ENCODE data around the gene PGA5.
"Not testable (repeated sequence)": the region's sequence is repeated elsewhere in the genome, so short reads cannot be mapped to it uniquely, and the experiment has no call there.

PGA5 gene

DNA sequence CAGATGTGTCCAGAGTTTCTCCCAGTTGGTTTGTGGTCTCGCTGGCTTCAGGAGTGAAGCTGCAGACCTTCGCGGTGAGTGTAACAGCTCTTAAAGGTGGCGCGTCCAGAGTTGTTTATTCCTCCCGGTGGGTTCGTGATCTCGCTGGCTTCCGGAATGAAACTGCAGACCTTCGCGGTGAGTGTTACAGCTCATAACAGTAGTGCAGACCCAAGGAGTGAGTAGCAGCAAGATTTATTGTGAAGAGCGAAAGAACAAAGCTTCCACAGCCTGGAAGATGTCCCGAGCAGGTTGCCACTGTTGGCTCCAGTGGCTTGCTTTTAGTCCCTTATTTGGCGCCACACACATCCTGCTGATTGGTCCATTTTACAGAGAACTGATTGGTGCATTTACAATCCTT is 39.5 kb upstream of the PGA5 start:
- TF ChIP-seq, protein P1, sequence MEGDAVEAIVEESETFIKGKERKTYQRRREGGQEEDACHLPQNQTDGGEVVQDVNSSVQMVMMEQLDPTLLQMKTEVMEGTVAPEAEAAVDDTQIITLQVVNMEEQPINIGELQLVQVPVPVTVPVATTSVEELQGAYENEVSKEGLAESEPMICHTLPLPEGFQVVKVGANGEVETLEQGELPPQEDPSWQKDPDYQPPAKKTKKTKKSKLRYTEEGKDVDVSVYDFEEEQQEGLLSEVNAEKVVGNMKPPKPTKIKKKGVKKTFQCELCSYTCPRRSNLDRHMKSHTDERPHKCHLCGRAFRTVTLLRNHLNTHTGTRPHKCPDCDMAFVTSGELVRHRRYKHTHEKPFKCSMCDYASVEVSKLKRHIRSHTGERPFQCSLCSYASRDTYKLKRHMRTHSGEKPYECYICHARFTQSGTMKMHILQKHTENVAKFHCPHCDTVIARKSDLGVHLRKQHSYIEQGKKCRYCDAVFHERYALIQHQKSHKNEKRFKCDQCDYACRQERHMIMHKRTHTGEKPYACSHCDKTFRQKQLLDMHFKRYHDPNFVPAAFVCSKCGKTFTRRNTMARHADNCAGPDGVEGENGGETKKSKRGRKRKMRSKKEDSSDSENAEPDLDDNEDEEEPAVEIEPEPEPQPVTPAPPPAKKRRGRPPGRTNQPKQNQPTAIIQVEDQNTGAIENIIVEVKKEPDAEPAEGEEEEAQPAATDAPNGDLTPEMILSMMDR (IDR thresholded peaks at IDR 0.05; ENCODE audit: borderline replicate concordance, control extremely low read depth, extremely low read depth, insufficient read depth, missing control alignments), result no peak

DNA sequence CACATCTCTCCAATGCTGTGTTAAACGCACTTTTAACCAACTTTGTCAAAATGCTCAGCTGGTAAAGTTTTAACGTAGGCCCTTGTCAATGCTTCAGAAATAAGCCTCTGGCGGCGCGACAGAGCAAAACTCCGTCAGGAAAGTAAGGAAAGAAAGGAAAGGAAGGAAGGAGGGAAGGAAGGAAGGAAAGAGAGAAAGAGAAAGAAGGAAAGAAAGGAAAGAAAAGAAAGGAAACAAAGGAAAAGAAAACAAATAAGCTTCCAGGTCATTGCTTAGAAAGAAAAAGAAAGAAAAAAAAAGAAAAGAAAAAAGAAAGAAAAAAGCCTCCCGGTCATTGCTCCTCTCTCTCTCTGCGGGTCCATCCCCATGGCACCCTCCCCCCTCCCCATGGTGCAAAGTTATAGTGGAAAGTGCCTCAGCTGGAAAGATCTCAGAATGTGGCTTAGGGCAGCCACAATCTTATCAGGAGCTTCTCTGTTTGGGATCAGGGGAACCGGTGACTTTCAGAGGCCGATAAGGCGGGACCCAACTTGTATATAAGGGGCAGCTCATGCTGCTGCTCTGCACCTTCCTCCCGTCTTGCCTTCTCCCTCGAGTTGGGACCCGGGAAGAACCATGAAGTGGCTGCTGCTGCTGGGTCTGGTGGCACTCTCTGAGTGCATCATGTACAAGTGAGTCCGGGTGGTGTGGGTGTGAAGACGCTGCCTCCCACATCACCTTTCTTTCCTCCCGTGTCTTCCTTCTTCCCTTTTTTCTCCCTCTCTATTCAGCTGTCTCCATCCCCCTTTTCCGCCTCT is 37.8 kb upstream of the PGA5 start, which contains the start of gene PGA3:
Gene PGA3 (plus strand): TSS at position 566 of the 797 bp plus-strand sequence. CDS start 50 bp downstream, at position 616.
- in situ Hi-C loops (cut with MboI; ENCODE audit: low sequenced_read_pairs, unreplicated experiment); DNase-seq (ENCODE audit: low spot score): not testable (repeated sequence)

More for the DNA sequence above, 39.5 kb upstream of the PGA5 start:
- no peak for DNase-seq (ENCODE audit: low spot score)
- in situ Hi-C loops (cut with MboI; ENCODE audit: low sequenced_read_pairs, unreplicated experiment), result no loop called here

DNA sequence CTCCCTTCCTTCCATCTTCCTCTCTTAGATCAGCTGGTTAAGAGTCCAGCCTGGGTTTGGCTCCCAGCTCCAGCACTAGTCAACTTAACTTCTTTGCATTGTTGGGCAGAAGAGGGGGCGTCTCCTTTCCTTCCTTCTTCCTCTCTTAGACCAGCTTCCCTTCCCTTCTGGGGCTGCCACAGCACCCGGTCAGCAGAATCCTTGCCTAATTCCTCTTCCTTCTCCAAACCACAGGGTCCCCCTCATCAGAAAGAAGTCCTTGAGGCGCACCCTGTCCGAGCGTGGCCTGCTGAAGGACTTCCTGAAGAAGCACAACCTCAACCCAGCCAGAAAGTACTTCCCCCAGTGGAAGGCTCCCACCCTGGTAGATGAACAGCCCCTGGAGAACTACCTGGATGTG is 37.1 kb upstream of the PGA5 start:
- DNase-seq (ENCODE audit: low spot score); in situ Hi-C loops (cut with MboI; ENCODE audit: low sequenced_read_pairs, unreplicated experiment): not testable (repeated sequence)

DNA sequence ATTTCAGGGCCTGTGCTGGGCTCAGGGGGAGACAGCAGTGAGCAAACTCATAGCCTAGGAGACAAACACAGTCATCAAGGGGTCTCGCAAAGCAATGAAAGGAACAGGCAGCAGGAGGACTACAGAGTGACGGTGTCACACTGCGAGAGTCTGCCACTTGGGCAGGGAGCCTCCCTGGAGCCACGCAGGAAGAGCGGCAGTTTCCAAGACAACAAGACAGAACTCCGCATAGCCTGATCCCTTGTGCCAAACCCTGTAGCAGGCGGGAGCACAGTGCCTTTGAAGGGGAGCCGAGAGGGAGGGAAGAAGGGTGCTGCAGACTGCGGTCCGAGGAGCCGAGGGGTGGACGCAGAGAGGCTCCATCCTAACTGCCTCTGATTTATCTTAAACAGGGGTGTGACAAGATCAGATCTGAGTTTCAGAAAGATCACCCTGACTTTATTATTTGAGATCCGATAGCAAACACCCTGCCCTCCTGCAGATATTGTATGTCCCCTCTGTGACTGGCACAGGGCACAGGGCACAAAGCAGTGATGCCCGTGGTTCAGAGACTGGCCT is 36.4 kb upstream of the PGA5 start:
- DNase-seq (ENCODE audit: low spot score), result not testable (repeated sequence)

DNA sequence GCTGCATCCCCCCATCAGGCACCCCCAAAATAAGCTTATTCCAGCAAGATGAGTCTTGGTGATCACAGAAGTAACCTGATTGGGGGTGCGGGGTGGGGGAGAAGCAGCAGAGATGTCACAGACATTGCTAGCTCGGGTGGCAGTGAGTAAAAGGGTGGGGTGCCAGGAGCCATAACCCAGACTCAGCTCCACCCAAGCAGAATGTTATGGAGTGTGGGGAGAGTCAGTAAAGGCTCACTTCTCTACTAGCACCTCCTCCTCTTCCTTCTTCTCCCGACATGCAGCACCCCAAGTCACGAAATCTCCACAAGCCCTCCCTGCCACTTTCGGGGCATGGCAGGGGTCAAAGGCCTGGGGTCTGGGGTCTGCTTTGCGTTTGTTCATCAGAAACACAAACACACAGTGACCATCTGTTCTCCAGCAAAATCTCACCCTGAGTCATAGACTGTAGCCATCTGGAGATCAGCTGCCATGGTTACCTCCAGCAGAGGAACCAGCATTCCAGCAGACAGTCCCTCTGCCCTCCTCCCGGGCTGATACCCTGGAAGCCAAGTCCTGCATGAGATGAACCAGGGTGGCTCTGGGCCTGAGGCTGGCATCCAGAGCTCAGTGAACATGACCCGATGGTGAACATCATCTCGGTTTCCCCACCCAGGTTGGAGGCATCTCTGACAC is 33.2 kb upstream of the PGA5 start:
- in situ Hi-C loops (cut with MboI; ENCODE audit: low sequenced_read_pairs, unreplicated experiment); DNase-seq (ENCODE audit: low spot score): not testable (repeated sequence)

More for the DNA sequence above, 36.4 kb upstream of the PGA5 start:
- in situ Hi-C loops (cut with MboI; ENCODE audit: low sequenced_read_pairs, unreplicated experiment), result not testable (repeated sequence)

DNA sequence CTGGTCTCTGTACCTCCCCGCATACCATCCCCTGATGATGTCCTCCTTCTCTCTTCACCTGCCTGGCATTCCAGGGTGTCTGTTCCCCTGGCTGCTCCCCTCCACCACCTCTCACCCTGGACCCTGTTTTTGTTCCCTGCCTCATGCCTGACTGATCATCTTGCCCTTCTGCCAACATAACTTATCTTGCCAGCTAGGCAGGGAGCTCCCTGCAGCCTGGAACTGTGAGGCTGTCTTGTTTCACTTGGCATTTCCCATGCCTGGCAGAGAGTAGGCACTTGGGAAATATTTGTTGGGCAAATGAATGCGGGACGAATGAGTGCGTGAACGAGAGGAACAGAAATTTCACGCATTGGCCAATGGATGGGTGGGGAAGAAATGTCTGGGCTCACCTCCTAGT is 30.3 kb upstream of the PGA5 start:
- in situ Hi-C loops (cut with MboI; ENCODE audit: low sequenced_read_pairs, unreplicated experiment); DNase-seq (ENCODE audit: low spot score): not testable (repeated sequence)

DNA sequence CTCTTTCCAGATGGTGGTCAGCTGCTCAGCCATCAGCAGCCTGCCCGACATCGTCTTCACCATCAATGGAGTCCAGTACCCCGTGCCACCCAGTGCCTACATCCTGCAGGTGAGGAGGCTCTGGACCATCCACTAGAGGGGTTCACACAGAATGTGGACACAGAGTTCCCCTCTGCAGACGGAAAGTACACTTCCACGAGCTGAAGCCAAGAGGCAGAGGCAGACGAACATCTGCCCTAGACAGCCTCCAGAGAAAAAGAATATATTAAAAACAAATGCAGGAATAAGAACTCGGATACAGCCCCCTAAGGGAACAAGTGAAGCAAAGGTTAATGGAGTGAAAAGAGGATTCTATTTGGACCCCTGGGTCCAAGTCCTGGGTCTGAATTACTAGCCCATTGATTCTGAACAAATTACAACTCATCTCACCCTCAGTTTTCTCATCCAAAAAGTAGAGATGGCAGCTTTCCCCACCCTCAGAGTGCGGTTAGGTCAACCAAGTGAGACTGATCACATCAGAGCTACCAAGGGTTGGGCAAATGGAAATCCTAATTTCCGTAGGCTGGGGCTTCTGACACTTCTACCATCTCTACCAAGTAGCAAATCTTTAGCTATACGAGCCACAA is 29.5 kb upstream of the PGA5 start:
- in situ Hi-C loops (cut with MboI; ENCODE audit: low sequenced_read_pairs, unreplicated experiment); DNase-seq (ENCODE audit: low spot score): not testable (repeated sequence)

DNA sequence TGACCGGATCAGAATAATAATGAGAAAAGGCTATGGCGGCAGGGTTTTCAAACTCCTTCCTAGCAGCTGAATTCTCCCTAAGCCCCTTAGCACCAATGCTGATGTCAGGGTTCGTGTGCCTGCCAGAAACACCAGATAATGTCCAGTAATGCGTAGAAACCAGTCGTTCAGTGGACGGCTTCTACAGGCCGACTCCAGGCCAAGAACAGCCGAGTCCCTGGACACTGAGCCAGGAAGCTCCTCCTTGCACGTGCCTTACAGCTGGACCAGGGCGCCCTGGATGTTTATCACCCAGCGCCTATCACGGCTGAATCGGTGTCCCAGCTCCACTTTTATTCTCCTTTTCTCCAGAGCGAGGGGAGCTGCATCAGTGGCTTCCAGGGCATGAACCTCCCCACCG is 28.8 kb upstream of the PGA5 start:
- DNase-seq (ENCODE audit: low spot score); in situ Hi-C loops (cut with MboI; ENCODE audit: low sequenced_read_pairs, unreplicated experiment): not testable (repeated sequence)

DNA sequence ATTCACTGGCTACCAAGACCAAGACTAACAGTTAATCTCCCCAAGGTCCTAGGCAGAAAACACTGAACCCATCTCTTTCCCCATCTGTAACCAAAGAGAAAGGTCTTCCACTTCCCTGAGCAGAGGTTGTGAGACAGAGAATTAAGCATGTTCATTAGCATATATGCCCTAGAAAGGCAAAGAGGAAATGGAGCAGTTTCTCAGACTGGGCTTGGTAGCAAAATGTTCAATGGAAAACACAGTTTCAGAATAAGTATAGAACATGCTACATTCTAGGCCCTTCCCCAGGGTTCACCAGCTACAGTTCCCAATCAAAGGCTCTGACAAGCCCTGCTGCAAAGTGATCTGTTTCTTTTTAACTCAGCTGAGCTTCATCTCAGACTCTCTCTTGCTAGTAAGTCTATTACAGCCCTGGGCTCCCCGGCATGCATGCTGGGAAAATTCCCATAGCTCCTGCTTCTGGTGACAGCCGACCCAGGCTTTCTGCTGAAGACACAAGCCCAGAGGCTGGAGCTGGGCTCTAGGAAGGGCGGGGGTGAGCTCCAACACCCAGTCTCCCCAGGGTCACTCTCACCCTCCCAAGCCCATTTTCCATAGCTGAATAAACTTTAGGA is 27.2 kb upstream of the PGA5 start:
- in situ Hi-C loops (cut with MboI; ENCODE audit: low sequenced_read_pairs, unreplicated experiment), result not testable (repeated sequence)

DNA sequence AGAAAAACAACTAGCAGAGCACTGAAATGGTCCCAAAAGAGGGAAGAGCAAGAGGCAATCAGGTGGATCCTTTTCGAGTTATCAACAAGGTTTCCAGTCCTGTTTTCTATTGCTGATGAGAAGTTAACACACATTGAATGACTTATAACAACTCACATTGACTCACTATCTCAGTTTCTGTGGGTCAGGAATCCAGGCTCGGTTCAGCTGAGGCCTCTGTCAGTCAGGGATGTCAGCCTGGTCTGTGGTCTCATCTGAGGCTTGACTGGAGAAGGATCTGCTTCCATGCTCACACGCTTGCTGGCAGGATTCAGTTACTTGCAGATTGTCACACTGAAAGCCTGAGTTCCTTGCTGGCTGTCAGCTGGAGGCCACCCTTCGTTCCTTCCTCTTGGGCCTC is 22.7 kb upstream of the PGA5 start:
- DNase-seq (ENCODE audit: low spot score); in situ Hi-C loops (cut with MboI; ENCODE audit: low sequenced_read_pairs, unreplicated experiment): not testable (repeated sequence)

More for the DNA sequence above, 27.2 kb upstream of the PGA5 start:
- not testable (repeated sequence) for DNase-seq (ENCODE audit: low spot score)

DNA sequence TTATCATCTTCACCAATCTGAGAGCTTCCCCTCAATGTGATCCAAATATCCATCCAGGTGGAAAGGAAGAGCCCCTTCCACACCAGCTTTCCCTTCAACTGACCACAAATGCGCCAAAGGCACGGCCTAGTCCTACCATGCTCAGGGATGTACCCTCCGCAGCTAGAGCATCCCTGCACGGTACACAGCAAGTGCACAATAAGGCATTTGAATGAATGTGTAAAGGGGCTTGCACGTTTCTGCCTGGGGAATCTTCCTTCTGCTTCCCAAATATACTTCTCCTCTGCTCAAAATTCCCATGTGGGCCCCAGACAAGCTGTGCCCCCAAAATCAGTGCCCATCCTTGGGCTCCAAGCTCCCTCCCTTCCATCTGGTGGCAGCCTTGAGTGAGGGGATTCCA is 22.0 kb upstream of the PGA5 start:
- DNase-seq (ENCODE audit: low spot score); in situ Hi-C loops (cut with MboI; ENCODE audit: low sequenced_read_pairs, unreplicated experiment): not testable (repeated sequence)

DNA sequence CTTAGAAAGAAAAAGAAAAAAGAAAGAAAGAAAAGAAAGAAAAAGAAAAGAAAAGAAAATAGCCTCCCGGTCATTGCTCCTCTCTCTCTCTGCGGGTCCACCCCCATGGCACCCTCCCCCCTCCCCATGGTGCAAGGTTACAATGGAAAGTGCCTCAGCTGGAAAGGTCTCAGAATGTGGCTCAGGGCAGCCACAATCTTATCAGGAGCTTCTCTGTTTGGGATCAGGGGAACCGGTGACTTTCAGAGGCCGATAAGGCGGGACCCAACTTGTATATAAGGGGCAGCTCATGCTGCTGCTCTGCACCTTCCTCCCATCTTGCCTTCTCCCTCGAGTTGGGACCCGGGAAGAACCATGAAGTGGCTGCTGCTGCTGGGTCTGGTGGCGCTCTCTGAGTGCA is 18.9 kb upstream of the PGA5 start, which contains the start of gene PGA4:
Gene PGA4 (plus strand): TSS at position 301 of the 400 bp plus-strand sequence. CDS start 54 bp downstream, at position 355.
- in situ Hi-C loops (cut with MboI; ENCODE audit: low sequenced_read_pairs, unreplicated experiment); DNase-seq (ENCODE audit: low spot score): not testable (repeated sequence)

DNA sequence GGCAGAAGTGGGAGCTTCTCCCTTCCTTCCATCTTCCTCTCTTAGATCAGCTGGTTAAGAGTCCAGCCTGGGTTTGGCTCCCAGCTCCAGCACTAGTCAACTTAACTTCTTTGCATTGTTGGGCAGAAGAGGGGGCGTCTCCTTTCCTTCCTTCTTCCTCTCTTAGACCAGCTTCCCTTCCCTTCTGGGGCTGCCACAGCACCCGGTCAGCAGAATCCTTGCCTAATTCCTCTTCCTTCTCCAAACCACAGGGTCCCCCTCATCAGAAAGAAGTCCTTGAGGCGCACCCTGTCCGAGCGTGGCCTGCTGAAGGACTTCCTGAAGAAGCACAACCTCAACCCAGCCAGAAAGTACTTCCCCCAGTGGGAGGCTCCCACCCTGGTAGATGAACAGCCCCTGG is 18.3 kb upstream of the PGA5 start:
- DNase-seq (ENCODE audit: low spot score); in situ Hi-C loops (cut with MboI; ENCODE audit: low sequenced_read_pairs, unreplicated experiment): not testable (repeated sequence)

DNA sequence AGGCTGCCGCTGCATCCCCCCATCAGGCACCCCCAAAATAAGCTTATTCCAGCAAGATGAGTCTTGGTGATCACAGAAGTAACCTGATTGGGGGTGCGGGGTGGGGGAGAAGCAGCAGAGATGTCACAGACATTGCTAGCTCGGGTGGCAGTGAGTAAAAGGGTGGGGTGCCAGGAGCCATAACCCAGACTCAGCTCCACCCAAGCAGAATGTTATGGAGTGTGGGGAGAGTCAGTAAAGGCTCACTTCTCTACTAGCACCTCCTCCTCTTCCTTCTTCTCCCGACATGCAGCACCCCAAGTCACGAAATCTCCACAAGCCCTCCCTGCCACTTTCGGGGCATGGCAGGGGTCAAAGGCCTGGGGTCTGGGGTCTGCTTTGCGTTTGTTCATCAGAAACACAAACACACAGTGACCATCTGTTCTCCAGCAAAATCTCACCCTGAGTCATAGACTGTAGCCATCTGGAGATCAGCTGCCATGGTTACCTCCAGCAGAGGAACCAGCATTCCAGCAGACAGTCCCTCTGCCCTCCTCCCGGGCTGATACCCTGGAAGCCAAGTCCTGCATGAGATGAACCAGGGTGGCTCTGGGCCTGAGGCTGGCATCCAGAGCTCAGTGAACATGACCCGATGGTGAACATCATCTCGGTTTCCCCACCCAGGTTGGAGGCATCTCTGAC is 14.4 kb upstream of the PGA5 start:
- in situ Hi-C loops (cut with MboI; ENCODE audit: low sequenced_read_pairs, unreplicated experiment); DNase-seq (ENCODE audit: low spot score): not testable (repeated sequence)

DNA sequence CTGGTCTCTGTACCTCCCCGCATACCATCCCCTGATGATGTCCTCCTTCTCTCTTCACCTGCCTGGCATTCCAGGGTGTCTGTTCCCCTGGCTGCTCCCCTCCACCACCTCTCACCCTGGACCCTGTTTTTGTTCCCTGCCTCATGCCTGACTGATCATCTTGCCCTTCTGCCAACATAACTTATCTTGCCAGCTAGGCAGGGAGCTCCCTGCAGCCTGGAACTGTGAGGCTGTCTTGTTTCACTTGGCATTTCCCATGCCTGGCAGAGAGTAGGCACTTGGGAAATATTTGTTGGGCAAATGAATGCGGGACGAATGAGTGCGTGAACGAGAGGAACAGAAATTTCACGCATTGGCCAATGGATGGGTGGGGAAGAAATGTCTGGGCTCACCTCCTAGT is 11.5 kb upstream of the PGA5 start:
- DNase-seq (ENCODE audit: low spot score); in situ Hi-C loops (cut with MboI; ENCODE audit: low sequenced_read_pairs, unreplicated experiment): not testable (repeated sequence)

DNA sequence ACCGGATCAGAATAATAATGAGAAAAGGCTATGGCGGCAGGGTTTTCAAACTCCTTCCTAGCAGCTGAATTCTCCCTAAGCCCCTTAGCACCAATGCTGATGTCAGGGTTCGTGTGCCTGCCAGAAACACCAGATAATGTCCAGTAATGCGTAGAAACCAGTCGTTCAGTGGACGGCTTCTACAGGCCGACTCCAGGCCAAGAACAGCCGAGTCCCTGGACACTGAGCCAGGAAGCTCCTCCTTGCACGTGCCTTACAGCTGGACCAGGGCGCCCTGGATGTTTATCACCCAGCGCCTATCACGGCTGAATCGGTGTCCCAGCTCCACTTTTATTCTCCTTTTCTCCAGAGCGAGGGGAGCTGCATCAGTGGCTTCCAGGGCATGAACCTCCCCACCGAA is 9.9 kb upstream of the PGA5 start:
- DNase-seq (ENCODE audit: low spot score); in situ Hi-C loops (cut with MboI; ENCODE audit: low sequenced_read_pairs, unreplicated experiment): not testable (repeated sequence)

All from GM13976 (cell line).